Raji (cell line): Measurements from ENCODE around the gene SASS6.

ENCODE experiments used
- POLR2A ChIP-seq: IDR thresholded peaks from 2 replicates; pipeline ENCODE4 v1.6.1; 2011; ENCODE audit warnings: low read depth, low read length, control low read depth; ENCODE audit not compliant: insufficient read depth

SASS6 gene

DNA sequence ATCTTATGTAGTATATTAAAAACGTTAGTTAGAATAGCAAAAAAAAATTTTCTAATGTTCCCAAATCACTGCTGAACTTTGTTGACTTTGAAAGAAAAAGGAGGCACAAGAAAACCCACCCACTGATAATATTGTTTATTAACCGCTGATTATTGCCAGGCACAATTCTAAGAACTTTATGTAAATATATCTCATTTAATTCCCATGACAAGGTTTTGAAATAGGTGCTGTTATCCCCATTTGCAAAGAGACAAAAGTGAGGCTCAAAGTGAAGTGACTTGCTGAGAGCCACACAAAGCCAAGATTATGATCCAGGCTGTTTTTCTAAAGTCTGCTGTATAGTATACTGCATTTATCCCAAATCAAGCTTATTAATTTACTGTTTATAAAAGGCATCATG lies 56.4 kb downstream of the SASS6 start:
- TF ChIP-seq POLR2A: no peak

DNA sequence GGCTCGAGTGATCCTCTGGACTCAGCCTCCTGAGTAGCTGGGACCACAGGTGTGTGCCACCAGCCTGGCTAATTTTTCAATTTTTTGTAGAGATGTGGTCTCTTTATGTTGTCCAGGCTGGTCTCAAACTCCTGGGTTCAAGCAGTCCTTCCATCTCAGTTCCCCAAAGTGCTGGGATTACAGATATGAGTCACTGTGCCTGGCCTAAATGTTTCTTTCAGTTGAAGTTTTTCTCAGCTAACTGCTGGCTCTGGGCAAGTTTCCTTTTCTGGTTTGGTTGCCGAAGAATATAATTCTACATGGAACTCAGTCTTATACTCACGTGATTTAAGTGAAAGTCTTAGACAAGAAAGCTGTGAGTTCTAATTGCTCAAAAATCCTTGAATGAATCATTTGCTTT lies 57.0 kb downstream of the SASS6 start:
- no peak for TF ChIP-seq POLR2A

DNA sequence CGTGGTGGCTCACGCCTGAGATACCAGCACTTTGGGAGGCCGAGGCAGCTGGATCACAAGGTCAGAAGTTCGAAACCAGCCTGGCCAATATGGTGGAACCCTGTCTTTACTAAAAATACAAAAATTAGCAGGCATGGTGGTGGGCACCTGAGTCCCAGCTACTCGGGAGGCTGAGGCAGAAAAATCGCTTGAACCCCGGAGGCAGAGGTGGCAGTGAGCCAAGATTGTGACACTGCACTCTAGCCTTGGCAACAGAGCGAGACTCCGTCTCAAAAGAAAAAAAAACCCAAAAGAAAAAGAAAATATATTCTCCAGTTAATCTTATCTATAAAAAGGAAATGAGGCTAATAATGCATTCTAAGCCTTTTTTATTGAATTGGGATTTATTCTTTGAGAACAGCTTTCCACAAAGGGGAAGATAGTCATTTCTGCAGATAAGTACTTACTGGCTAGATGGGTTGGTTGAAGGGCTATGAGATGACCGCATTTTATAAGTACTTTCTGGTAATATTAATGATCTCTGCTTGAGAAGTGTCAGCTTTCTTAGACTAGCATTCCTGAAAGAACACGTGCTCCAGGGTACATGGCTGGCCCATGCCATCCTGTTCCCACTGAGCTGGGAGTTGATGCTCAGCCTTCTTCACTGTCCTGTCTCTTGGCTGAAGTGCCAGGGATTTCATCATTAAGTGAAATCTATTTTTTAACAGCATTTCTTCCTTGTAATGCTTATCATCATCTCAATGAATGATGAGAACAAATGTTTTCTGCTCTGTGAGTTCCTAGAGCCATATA lies 57.9 kb downstream of the SASS6 start:
- no peak for TF ChIP-seq POLR2A

DNA sequence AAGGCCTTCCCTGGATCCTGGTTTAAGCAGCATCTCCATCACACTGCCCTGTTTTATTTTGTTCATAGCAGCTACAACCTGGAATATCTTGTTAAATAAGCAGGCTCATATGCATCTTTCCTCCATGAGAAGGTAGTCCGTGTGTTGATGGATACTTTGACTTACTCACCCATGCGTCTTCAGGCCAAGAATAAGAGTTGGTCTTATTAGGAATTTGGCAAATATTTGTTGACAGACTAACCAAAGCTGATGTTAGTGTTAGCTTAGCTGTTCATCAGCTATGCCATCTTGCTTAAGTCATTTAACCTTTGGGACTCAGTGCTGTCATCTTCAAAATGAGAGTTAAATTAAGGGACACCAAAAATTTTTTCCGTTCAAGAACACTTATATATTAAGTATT lies 59.2 kb downstream of the SASS6 start:
- no peak for TF ChIP-seq POLR2A

DNA sequence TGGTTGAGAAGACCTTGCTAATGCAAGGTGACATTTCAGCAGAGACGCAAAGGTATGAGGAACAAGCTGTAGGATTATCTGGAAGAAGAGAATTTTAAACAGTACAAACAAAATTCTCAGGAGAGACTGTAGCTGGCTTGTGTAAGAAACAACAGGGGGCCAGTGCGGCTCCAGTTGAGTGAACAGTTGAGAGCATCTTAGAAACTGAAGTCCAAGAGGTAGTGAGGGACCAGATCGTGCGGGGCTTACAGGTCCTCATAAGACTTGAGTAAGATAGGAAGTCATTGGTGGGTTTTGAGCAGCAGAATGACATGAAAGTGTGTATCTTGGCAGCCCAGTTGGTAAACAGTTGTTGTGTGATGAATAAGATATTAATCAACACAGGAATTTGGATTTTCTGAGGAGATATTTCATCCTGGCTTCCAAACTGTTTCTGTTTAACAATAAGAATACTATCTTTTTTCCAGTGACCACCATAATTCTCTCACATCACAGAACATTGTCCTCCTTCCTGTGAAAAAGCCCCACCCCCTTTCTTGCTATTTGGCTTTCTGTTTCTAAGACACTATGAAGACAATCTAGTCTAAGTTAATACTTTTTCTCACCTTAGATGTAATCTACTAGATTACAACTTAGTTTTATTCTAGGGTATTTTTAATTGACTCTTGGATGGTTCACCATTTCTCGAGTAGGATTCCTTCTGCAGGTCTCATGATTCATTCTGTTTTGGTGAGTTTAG lies 62.4 kb downstream of the SASS6 start:
- no peak for TF ChIP-seq POLR2A

DNA sequence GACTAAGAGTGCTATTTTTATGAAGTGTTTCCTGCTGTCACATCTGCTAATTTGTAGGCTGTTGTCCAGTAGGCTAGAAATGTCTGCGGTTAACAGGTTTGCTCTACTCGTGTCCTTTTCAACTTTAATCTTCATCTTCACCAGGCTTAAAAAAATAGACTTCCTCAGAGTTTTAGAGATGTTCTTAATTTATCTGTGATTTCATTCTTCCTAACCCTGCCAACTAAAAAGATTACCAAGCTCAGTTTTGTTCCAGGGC lies 66.8 kb downstream of the SASS6 start:
- TF ChIP-seq POLR2A: no peak

DNA sequence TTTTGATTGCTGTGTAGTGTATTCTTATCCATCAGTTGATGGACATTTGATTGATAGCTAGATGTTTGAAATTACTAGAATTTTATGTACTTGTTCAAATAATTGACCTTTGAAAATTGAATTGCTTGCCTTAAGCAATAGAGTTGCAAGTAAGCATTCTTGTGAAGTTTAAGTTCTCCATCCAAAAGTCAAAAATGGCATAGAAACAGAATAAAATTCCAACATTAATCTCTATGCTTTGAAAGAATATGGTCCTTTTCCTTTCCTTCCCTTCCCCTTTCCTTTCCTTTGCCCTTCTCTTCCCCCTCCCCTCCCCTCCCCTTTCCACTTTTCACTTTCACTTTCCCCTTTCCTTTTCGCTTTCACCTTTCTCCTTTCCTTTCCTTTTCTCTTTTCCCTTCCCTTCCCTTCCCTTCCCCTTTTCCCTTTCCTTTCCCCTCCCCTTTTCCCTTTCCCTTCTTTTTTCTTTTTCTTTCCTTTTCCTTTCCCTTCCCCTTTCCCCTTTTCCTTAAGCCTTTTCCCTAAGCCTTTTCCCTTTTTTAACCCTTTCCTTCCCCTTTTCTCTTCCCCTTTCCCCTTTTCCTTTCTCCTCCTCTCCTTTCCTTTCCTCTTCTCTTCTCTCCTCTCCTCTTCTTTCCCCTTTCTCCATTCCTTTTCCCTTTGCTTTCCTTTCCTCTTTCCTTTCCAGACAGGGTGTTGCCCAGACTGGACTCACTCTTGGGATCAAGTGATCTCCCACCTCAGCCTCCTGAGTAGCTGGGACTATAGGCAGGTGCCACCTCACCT lies 67.4 kb downstream of the SASS6 start:
- no peak for TF ChIP-seq POLR2A

DNA sequence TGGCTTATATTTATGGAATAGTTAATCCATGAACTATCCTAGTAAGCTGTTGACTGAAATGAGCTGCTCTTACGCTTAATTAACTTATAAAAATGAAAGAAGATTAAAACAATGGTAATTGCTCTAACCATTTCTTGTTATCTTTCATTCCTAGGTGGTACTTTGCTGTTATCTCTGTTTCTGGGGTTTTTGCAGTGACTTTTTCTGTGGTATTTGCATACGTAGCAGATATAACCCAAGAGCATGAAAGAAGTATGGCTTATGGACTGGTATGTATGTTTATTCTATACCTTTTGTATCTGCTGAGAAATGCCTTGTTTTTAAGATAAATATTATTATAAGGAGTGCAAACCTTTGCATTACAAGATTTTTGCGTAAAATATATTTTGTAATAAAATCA lies 71.0 kb downstream of the SASS6 start:
- TF ChIP-seq POLR2A: no peak

DNA sequence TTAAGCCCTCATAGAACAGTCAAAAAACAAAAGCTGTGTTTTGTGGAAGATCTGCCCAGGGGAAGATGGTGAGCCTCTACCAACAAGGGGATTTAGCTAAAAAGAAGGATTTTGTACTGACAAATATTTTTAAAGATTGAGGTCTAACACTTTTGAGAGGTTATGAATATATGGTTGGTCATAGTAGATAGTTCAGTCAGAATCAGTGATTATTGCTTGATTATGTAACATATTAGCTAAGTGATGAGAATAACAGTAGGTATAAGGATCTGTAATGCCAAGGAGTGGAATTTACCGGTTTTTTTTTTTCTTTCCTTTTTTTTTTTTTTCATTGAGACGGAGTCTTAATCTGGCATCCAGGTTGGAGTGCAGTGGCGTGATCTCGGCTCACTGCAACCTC lies 79.0 kb downstream of the SASS6 start:
- no peak for TF ChIP-seq POLR2A

DNA sequence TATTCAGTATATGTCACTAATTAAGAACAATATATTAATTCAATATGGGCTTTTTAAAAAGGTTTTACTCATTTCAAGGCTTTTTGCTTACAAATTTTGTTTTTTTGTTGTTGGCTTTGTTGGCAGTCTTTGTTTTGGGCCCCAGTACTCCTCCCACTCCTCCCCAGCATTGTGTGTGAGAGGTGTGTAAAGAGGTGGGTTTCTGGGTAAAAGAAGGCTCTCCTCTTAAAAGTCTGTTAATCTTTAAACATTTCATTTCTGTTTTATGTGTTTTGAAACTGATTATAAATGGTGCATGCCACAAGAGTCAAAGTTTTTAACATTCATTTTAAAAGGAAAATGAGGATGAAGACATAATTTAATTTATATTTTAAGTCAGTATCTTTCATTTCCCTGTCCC lies 79.6 kb downstream of the SASS6 start:
- TF ChIP-seq POLR2A: no peak

DNA sequence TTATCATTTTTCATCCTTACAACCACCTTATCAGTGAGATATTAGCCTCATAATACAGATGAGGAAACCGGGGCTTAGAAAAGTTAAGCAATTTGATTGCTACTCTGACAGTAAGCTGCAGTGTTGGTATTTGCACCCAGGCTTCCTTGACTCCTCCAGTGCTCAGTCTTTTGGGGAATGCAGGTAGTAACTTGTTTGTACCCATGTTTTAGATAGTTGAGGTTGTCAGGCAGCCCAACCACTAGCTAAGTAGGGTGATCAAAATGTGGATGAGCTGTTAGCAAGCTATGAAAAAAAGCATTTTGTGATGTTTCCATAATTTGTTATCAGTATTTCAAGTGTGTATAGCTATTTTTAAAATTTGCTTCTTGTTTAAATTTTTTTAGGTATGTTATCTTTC lies 80.8 kb downstream of the SASS6 start:
- no peak for TF ChIP-seq POLR2A

DNA sequence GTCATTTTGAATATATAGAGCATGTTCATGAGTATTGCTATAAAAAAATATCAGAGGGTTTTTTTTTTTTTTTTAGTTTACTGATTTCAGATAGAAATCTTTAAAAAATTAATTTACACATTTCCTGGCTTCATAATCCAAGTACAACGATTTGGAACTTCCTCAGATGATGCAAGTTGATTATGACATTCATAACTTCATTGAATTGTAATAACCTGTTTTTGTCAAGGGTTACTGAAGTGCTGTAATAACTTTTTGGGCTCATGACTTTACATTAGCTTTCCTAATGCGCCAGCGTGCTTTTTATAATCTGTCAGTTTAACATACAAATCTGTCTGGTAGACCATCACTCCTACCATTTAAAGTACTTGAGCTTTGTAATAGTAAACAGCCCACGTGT lies 81.3 kb downstream of the SASS6 start:
- TF ChIP-seq POLR2A: no peak

DNA sequence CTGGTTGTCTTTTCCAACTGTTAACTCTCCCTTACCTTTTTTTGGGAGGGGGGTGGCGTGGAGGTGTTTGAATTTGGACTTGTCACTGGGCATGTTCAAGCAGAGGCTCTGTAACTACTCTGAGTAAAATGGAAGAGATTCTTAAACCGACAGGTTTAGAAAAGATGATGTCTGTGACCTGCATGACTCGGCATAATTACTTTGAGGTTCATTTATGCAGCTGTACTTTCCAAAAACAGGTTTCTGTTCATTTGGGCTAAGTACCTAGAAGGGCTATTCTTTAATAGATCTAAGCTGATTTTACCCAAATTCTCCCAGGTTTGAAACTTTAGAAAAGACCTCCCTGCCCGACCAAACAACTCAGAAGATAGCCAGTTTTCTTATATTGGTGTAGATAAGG lies 82.6 kb downstream of the SASS6 start:
- no peak for TF ChIP-seq POLR2A

DNA sequence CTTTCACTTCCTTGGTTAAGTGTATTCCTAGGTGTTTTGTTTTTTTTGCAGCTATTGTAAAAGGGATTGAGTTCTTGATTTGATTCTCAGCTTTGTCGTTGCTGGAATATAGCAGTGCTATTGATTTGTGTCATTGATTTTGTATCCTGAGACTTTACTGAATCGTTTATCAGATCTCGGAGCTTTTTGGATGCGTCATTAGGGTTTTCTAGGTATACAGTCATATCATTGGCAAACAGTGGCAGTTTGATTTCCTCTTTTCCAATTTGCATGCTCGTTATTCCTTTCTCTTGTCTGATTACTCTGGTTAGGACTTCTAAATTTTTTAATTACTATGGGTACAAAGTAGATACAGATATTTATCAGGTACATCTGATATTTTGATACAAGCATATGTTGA lies 87.5 kb downstream of the SASS6 start:
- TF ChIP-seq POLR2A: no peak

DNA sequence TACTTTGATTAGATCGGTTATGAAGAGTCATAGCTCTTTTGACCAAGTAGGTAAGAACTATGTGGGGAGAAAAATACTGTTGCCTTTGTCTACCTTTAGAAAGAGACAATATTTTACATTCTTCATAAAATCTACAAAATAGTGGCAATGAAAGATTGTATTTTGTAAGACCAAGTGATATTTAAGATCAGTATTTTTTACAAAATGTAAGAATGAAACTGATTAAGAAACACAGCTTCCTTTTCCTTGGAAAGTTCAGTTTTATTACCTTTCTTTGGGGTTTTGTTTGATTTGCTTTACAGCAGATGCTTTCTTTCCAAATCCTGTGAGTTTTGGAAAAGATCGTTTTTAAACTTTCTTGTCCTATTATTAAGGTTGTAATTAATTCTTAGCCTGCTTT lies 93.1 kb downstream of the SASS6 start:
- no peak for TF ChIP-seq POLR2A

DNA sequence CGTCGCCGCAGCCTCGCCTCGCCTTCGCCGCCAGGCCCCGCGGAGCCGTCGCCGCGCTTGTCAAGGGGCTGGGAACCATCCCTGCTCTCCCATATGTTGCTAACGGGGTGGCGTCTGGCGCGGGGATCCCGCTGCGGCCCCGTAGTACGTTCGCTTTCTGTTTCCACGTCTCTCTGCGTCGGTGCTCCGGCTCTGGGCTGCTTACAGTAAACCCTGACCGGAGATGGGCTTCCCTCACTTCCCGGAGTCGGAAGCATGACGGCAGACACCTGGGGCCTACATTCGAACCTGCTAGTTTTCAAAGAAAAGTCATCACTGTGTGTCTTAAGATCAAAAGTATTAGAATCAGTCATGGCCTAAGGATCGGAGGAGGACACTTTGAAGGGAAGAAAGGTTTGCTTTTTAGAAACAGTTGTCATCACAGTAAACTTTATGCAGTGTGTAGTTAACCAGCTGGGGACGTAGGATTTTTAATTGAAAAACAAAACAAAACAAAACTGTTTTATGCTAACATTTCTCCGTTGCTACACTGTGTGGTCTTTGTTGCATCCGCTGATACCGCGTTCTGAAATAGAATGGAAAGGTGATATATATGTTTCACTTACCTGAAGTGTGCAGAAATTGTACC lies 94.0 kb downstream of the SASS6 start:
- TF ChIP-seq POLR2A: no peak

DNA sequence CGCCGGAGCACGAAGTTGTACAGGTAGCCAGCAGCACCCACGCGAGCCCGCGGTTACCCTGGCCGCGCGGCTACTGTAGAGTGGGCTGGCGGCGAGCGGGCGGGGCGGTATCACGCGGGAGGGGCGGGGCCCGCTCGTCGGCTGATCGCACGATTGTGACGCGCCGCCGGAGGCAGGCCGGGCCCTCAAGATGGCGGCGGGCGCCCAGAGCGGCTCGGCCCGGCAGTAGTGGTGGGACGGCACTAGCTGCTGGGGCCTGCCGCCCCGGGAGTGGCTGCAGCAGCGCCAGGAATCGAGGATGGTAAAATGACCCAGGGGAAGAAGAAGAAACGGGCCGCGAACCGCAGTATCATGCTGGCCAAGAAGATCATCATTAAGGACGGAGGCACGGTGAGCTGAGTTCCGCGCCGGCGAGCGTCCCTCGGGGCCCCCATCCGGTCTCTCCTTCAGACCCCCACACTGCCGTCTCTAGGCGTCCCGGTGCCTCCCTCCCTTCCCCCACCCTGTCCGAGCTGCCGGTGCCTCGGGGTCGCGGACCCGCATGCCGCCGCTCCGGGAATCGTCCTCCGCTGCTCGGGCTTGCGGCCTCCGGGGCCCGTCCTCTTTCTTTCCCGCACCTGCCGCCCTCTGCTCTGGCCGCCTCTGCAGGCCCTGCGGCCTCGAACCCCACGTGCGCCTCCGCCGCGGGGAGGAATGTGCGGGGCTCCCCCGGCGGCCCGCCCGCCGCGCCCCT lies 94.6 kb downstream of the SASS6 start:
- TF ChIP-seq POLR2A: peak; percentile 98
